Measurements from ENCODE around the gene CD38.

The CD38 gene

GRCh38 chr4:15890246-15890829, 112.2 kb downstream of the CD38 start:
- no peaks in the 10 kb centered on the region for H3K36me3 ChIP-seq (ENCODE audit: control insufficient read depth in 5 of 5, insufficient read depth in 5 of 5, low read length in 5 of 5)
- H3K4me3 ChIP-seq (ENCODE audit: low read depth in 1 of 5, low read length in 5 of 5), result no peak overlapping the region
- no peaks in the 10 kb centered on the region for H3K9me3 ChIP-seq (ENCODE audit: control insufficient read depth in 5 of 5, low read length in 5 of 5)
- no peaks in the 10 kb centered on the region for H3K4me1 ChIP-seq (ENCODE audit: control insufficient read depth in 5 of 5, insufficient read depth in 5 of 5, low read length in 5 of 5)
- H3K9ac ChIP-seq (ENCODE audit: low read length in 5 of 5), result no peak overlapping the region
- no peak overlapping the region for H3K27ac ChIP-seq (ENCODE audit: low read depth, low read length)
- H3K27me3 ChIP-seq (ENCODE audit: control insufficient read depth in 5 of 5, insufficient read depth in 4 of 5, low read length in 5 of 5), result no peaks in the 10 kb centered on the region

- Histone ChIP-seq H3K27ac (ENCODE audit: low read depth, low read length) (no peak overlapping the region), H3K9me3 (ENCODE audit: control insufficient read depth in 5 of 5, low read length in 5 of 5) (no peaks in the 10 kb centered on the region), H3K27me3 (ENCODE audit: control insufficient read depth in 5 of 5, insufficient read depth in 4 of 5, low read length in 5 of 5) (no peaks in the 10 kb centered on the region), H3K9ac (ENCODE audit: low read length in 5 of 5) (no peak overlapping the region), H3K4me1 (ENCODE audit: control insufficient read depth in 5 of 5, insufficient read depth in 5 of 5, low read length in 5 of 5) (peaks cover 0 to 4% (median 0%) of the 10 kb centered on the region in 5 donors), H3K4me3 (ENCODE audit: low read depth in 1 of 5, low read length in 5 of 5) (no peak overlapping the region), H3K36me3 (ENCODE audit: control insufficient read depth in 5 of 5, insufficient read depth in 5 of 5, low read length in 5 of 5) (no peaks in the 10 kb centered on the region)
Observed at GRCh38 chr4:15891312-15891711, 113.2 kb downstream of the CD38 start.

- Histone ChIP-seq H3K27me3 (ENCODE audit: control insufficient read depth in 5 of 5, insufficient read depth in 4 of 5, low read length in 5 of 5) (no peaks in the 10 kb centered on the region), H3K4me3 (ENCODE audit: low read depth in 1 of 5, low read length in 5 of 5) (no peak overlapping the region), H3K4me1 (ENCODE audit: control insufficient read depth in 5 of 5, insufficient read depth in 5 of 5, low read length in 5 of 5) (peaks cover 0 to 7% (median 0%) of the 10 kb centered on the region in 5 donors), H3K27ac (ENCODE audit: low read depth, low read length) (no peak overlapping the region), H3K9ac (ENCODE audit: low read length in 5 of 5) (no peak overlapping the region), H3K36me3 (ENCODE audit: control insufficient read depth in 5 of 5, insufficient read depth in 5 of 5, low read length in 5 of 5) (no peaks in the 10 kb centered on the region), H3K9me3 (ENCODE audit: control insufficient read depth in 5 of 5, low read length in 5 of 5) (no peaks in the 10 kb centered on the region)
Observed at GRCh38 chr4:15893962-15894361, 115.8 kb downstream of the CD38 start.

- Histone ChIP-seq H3K9ac (ENCODE audit: low read length in 5 of 5) (no peak overlapping the region), H3K36me3 (ENCODE audit: control insufficient read depth in 5 of 5, insufficient read depth in 5 of 5, low read length in 5 of 5) (no peaks in the 10 kb centered on the region), H3K9me3 (ENCODE audit: control insufficient read depth in 5 of 5, low read length in 5 of 5) (no peaks in the 10 kb centered on the region), H3K4me1 (ENCODE audit: control insufficient read depth in 5 of 5, insufficient read depth in 5 of 5, low read length in 5 of 5) (peaks cover 0 to 7% (median 0%) of the 10 kb centered on the region in 5 donors), H3K27me3 (ENCODE audit: control insufficient read depth in 5 of 5, insufficient read depth in 4 of 5, low read length in 5 of 5) (no peaks in the 10 kb centered on the region), H3K27ac (ENCODE audit: low read depth, low read length) (no peak overlapping the region), H3K4me3 (ENCODE audit: low read depth in 1 of 5, low read length in 5 of 5) (no peak overlapping the region)
Observed at GRCh38 chr4:15894393-15894792, 116.3 kb downstream of the CD38 start.

GRCh38 chr4:15894921-15895916, 117.1 kb downstream of the CD38 start:
- H3K9me3 ChIP-seq (ENCODE audit: control insufficient read depth in 5 of 5, low read length in 5 of 5), result no peaks in the 10 kb centered on the region
- H3K36me3 ChIP-seq (ENCODE audit: control insufficient read depth in 5 of 5, insufficient read depth in 5 of 5, low read length in 5 of 5), result no peaks in the 10 kb centered on the region
- no peak overlapping the region for H3K27ac ChIP-seq (ENCODE audit: low read depth, low read length)
- H3K9ac ChIP-seq (ENCODE audit: low read length in 5 of 5), result no peak overlapping the region
- no peak overlapping the region for H3K4me3 ChIP-seq (ENCODE audit: low read depth in 1 of 5, low read length in 5 of 5)
- H3K27me3 ChIP-seq (ENCODE audit: control insufficient read depth in 5 of 5, insufficient read depth in 4 of 5, low read length in 5 of 5), result no peaks in the 10 kb centered on the region
- H3K4me1 ChIP-seq (ENCODE audit: control insufficient read depth in 5 of 5, insufficient read depth in 5 of 5, low read length in 5 of 5), result peaks cover 0 to 7% (median 0%) of the 10 kb centered on the region in 5 donors

GRCh38 chr4:15897577-15897976, 119.4 kb downstream of the CD38 start:
- H3K27me3 ChIP-seq (ENCODE audit: control insufficient read depth in 5 of 5, insufficient read depth in 4 of 5, low read length in 5 of 5), result no peaks in the 10 kb centered on the region
- no peaks in the 10 kb centered on the region for H3K36me3 ChIP-seq (ENCODE audit: control insufficient read depth in 5 of 5, insufficient read depth in 5 of 5, low read length in 5 of 5)
- peaks cover 0 to 7% (median 0%) of the 10 kb centered on the region in 5 donors for H3K4me1 ChIP-seq (ENCODE audit: control insufficient read depth in 5 of 5, insufficient read depth in 5 of 5, low read length in 5 of 5)
- no peak overlapping the region for H3K9ac ChIP-seq (ENCODE audit: low read length in 5 of 5)
- H3K27ac ChIP-seq (ENCODE audit: low read depth, low read length), result no peak overlapping the region
- no peaks in the 10 kb centered on the region for H3K9me3 ChIP-seq (ENCODE audit: control insufficient read depth in 5 of 5, low read length in 5 of 5)
- no peak overlapping the region for H3K4me3 ChIP-seq (ENCODE audit: low read depth in 1 of 5, low read length in 5 of 5)

GRCh38 chr4:15898902-15899301, 120.8 kb downstream of the CD38 start:
- Histone ChIP-seq H3K27me3 (ENCODE audit: control insufficient read depth in 5 of 5, insufficient read depth in 4 of 5, low read length in 5 of 5) (no peaks in the 10 kb centered on the region), H3K4me3 (ENCODE audit: low read depth in 1 of 5, low read length in 5 of 5) (no peak overlapping the region), H3K27ac (ENCODE audit: low read depth, low read length) (no peak overlapping the region), H3K4me1 (ENCODE audit: control insufficient read depth in 5 of 5, insufficient read depth in 5 of 5, low read length in 5 of 5) (peaks cover 0 to 15% (median 0%) of the 10 kb centered on the region in 5 donors), H3K9me3 (ENCODE audit: control insufficient read depth in 5 of 5, low read length in 5 of 5) (no peaks in the 10 kb centered on the region), H3K9ac (ENCODE audit: low read length in 5 of 5) (no peak overlapping the region), H3K36me3 (ENCODE audit: control insufficient read depth in 5 of 5, insufficient read depth in 5 of 5, low read length in 5 of 5) (no peaks in the 10 kb centered on the region)

- no peaks in the 10 kb centered on the region for H3K27me3 ChIP-seq (ENCODE audit: control insufficient read depth in 5 of 5, insufficient read depth in 4 of 5, low read length in 5 of 5)
- H3K9ac ChIP-seq (ENCODE audit: low read length in 5 of 5), result no peak overlapping the region
- H3K36me3 ChIP-seq (ENCODE audit: control insufficient read depth in 5 of 5, insufficient read depth in 5 of 5, low read length in 5 of 5), result no peaks in the 10 kb centered on the region
- H3K9me3 ChIP-seq (ENCODE audit: control insufficient read depth in 5 of 5, low read length in 5 of 5), result no peaks in the 10 kb centered on the region
- no peak overlapping the region for H3K4me3 ChIP-seq (ENCODE audit: low read depth in 1 of 5, low read length in 5 of 5)
- H3K27ac ChIP-seq (ENCODE audit: low read depth, low read length), result no peak overlapping the region
- peaks cover 0 to 15% (median 0%) of the 10 kb centered on the region in 5 donors for H3K4me1 ChIP-seq (ENCODE audit: control insufficient read depth in 5 of 5, insufficient read depth in 5 of 5, low read length in 5 of 5)
Observed at GRCh38 chr4:15899511-15899910, 121.4 kb downstream of the CD38 start.

- Histone ChIP-seq H3K9ac (ENCODE audit: low read length in 5 of 5) (no peak overlapping the region), H3K9me3 (ENCODE audit: control insufficient read depth in 5 of 5, low read length in 5 of 5) (no peaks in the 10 kb centered on the region), H3K27ac (ENCODE audit: low read depth, low read length) (no peak overlapping the region), H3K4me1 (ENCODE audit: control insufficient read depth in 5 of 5, insufficient read depth in 5 of 5, low read length in 5 of 5) (peaks cover 0 to 15% (median 0%) of the 10 kb centered on the region in 5 donors), H3K36me3 (ENCODE audit: control insufficient read depth in 5 of 5, insufficient read depth in 5 of 5, low read length in 5 of 5) (no peaks in the 10 kb centered on the region), H3K27me3 (ENCODE audit: control insufficient read depth in 5 of 5, insufficient read depth in 4 of 5, low read length in 5 of 5) (no peaks in the 10 kb centered on the region), H3K4me3 (ENCODE audit: low read depth in 1 of 5, low read length in 5 of 5) (no peak overlapping the region)
Observed at GRCh38 chr4:15901007-15901406, 122.9 kb downstream of the CD38 start.

- H3K9ac ChIP-seq (ENCODE audit: low read length in 5 of 5), result no peak overlapping the region
- no peak overlapping the region for H3K27ac ChIP-seq (ENCODE audit: low read depth, low read length)
- no peaks in the 10 kb centered on the region for H3K36me3 ChIP-seq (ENCODE audit: control insufficient read depth in 5 of 5, insufficient read depth in 5 of 5, low read length in 5 of 5)
- no peaks in the 10 kb centered on the region for H3K9me3 ChIP-seq (ENCODE audit: control insufficient read depth in 5 of 5, low read length in 5 of 5)
- peaks cover 0 to 8% (median 0%) of the 10 kb centered on the region in 5 donors for H3K4me1 ChIP-seq (ENCODE audit: control insufficient read depth in 5 of 5, insufficient read depth in 5 of 5, low read length in 5 of 5)
- no peaks in the 10 kb centered on the region for H3K27me3 ChIP-seq (ENCODE audit: control insufficient read depth in 5 of 5, insufficient read depth in 4 of 5, low read length in 5 of 5)
- H3K4me3 ChIP-seq (ENCODE audit: low read depth in 1 of 5, low read length in 5 of 5), result no peak overlapping the region
Observed at GRCh38 chr4:15901998-15902397, 123.9 kb downstream of the CD38 start.

All from subcutaneous abdominal adipose tissue (tissue), 5 donors.